Measurements from ENCODE around the gene CTNNBIP1.

DNA sequence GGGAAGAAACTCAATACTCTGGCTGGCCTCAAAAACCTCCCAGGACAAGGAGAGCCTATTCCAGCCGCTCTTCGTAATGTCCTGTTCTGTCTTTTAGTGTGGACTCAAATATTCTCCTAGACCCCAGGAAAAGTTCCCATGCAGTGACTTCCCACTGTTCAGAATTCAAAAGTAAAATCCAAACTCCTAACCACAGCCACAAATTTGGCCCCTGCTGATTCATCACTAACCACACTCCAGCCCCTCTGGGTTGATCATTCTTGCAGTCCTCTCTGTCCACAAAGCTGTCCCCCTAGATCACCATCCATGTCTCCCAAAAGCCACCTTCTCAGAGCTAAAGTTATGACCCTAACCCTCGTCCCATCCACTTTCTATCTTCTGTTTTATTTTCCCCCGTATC is 5.1 kb downstream of the CTNNBIP1 start:
- TF ChIP-seq MEF2A (IDR thresholded peaks at IDR 0.05; ENCODE audit: borderline replicate concordance, low read depth) = no peak
- TF ChIP-seq, protein P1, sequence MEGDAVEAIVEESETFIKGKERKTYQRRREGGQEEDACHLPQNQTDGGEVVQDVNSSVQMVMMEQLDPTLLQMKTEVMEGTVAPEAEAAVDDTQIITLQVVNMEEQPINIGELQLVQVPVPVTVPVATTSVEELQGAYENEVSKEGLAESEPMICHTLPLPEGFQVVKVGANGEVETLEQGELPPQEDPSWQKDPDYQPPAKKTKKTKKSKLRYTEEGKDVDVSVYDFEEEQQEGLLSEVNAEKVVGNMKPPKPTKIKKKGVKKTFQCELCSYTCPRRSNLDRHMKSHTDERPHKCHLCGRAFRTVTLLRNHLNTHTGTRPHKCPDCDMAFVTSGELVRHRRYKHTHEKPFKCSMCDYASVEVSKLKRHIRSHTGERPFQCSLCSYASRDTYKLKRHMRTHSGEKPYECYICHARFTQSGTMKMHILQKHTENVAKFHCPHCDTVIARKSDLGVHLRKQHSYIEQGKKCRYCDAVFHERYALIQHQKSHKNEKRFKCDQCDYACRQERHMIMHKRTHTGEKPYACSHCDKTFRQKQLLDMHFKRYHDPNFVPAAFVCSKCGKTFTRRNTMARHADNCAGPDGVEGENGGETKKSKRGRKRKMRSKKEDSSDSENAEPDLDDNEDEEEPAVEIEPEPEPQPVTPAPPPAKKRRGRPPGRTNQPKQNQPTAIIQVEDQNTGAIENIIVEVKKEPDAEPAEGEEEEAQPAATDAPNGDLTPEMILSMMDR (IDR thresholded peaks at IDR 0.05) = no peak
- TF ChIP-seq GATA2 (CRISPR knock-in tag; IDR thresholded peaks at IDR 0.05) = no peak
- TF ChIP-seq RAD21 (IDR thresholded peaks at IDR 0.05; ENCODE audit: low read length) = no peak
- TF ChIP-seq, protein P2, sequence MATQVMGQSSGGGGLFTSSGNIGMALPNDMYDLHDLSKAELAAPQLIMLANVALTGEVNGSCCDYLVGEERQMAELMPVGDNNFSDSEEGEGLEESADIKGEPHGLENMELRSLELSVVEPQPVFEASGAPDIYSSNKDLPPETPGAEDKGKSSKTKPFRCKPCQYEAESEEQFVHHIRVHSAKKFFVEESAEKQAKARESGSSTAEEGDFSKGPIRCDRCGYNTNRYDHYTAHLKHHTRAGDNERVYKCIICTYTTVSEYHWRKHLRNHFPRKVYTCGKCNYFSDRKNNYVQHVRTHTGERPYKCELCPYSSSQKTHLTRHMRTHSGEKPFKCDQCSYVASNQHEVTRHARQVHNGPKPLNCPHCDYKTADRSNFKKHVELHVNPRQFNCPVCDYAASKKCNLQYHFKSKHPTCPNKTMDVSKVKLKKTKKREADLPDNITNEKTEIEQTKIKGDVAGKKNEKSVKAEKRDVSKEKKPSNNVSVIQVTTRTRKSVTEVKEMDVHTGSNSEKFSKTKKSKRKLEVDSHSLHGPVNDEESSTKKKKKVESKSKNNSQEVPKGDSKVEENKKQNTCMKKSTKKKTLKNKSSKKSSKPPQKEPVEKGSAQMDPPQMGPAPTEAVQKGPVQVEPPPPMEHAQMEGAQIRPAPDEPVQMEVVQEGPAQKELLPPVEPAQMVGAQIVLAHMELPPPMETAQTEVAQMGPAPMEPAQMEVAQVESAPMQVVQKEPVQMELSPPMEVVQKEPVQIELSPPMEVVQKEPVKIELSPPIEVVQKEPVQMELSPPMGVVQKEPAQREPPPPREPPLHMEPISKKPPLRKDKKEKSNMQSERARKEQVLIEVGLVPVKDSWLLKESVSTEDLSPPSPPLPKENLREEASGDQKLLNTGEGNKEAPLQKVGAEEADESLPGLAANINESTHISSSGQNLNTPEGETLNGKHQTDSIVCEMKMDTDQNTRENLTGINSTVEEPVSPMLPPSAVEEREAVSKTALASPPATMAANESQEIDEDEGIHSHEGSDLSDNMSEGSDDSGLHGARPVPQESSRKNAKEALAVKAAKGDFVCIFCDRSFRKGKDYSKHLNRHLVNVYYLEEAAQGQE (IDR thresholded peaks at IDR 0.05; ENCODE audit: low read depth, low read length) = no peak
- TF ChIP-seq, protein P3, sequence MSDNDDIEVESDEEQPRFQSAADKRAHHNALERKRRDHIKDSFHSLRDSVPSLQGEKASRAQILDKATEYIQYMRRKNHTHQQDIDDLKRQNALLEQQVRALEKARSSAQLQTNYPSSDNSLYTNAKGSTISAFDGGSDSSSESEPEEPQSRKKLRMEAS (IDR thresholded peaks at IDR 0.05; ENCODE audit: low read depth) = no peak
- TF ChIP-seq FOXJ3 (CRISPR knock-in tag; IDR thresholded peaks at IDR 0.05) = no peak
- no peak for TF ChIP-seq JUND (IDR thresholded peaks at IDR 0.05)
- TF ChIP-seq POLR2AphosphoS5 (IDR thresholded peaks at IDR 0.05; ENCODE audit: low read depth, low read length) = no peak
- TF ChIP-seq CHD2 (IDR thresholded peaks at IDR 0.05; ENCODE audit: low read length, partially characterized antibody) = no peak
- TF ChIP-seq EZH2phosphoT487 (IDR thresholded peaks at IDR 0.05; ENCODE audit: borderline replicate concordance, low read depth) = no peak
- TF ChIP-seq, protein P4, sequence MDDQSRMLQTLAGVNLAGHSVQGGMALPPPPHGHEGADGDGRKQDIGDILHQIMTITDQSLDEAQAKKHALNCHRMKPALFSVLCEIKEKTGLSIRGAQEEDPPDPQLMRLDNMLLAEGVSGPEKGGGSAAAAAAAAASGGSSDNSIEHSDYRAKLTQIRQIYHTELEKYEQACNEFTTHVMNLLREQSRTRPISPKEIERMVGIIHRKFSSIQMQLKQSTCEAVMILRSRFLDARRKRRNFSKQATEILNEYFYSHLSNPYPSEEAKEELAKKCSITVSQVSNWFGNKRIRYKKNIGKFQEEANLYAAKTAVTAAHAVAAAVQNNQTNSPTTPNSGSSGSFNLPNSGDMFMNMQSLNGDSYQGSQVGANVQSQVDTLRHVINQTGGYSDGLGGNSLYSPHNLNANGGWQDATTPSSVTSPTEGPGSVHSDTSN (IDR thresholded peaks at IDR 0.05) = no peak
- TF ChIP-seq FOSL2 (IDR thresholded peaks at IDR 0.05; ENCODE audit: borderline replicate concordance, low read depth) = no peak
- no peak for TF ChIP-seq FOXM1 (IDR thresholded peaks at IDR 0.05; ENCODE audit: low read depth)

Measured in SK-N-SH (cell line).